ENCODE measurements around the gene CLIP1.

Gene CLIP1

DNA sequence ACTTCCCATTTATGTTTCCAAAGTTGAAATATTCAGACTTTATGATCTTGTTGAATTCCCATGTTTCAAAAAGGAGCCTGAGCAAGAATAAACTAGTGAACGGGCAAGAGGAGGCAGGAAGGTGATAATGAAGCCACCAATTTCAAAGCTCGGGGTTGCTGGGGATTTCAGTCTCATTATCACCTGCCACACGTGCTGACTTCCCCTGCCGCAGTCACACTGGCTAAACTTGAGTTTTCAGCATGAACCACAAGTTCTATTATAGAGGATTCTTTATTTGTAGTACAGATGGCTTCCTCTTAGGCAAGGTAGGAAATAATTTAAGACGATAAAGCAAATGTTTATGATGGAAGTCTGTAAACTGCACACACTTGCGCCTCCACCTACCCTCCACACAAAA is 178.5 kb downstream of the CLIP1 start:
- DNase-seq: no peak

GRCh38 chr12:122238861-122239260 is 183.6 kb downstream of the CLIP1 start:
- peak in 1 of 2 experiments; percentile 4 for DNase-seq

- DNase-seq: no peak
Measured at GRCh38 chr12:122235741-122236140, 186.7 kb downstream of the CLIP1 start.

GRCh38 chr12:122232691-122233090 is 189.8 kb downstream of the CLIP1 start:
- DNase-seq: no peak

GRCh38 chr12:122230798-122231197 is 191.7 kb downstream of the CLIP1 start:
- DNase-seq: no peak

DNA sequence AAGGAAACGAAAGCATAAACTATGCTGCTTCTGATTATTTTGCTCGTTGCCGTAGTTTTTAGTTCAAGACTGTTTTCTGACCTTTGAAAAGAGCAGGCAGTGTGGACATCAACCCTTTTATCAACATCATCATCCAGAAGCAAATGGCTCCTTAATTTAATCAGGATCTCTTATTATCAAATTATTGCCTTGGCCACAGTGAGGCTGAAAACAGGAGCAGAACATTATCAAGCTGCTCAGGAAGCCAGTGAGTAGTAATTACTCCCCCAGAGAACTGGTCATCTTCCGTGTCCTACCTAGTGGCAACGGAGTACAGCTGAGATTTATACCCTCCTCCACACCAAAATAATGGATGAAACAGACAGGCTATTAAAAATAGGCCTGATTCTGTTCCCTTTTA is 194.4 kb downstream of the CLIP1 start:
- DNase-seq: no peak

DNA sequence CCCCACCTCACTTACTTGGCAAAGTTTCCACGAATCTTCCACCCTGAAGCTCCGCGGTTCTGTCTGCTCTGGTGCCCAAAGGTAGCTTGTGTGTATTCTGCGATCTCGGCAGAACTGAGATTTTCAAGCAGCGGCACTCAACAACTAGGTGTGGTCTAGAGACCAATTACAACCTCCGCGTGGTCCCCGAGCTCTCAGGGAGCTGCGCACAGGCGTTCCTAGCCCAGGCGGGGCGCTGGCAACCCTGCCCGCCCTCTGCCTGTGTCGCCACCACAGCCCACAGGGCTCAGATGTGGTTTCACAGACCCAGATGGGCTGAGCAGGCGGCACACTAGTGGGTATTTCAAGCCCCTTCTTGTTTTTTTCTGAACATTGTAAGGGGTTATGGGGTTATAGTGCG is 195.1 kb downstream of the CLIP1 start:
- DNase-seq: no peak

- no peak for DNase-seq
Measured at GRCh38 chr12:122226366-122227125, 195.9 kb downstream of the CLIP1 start.

DNA sequence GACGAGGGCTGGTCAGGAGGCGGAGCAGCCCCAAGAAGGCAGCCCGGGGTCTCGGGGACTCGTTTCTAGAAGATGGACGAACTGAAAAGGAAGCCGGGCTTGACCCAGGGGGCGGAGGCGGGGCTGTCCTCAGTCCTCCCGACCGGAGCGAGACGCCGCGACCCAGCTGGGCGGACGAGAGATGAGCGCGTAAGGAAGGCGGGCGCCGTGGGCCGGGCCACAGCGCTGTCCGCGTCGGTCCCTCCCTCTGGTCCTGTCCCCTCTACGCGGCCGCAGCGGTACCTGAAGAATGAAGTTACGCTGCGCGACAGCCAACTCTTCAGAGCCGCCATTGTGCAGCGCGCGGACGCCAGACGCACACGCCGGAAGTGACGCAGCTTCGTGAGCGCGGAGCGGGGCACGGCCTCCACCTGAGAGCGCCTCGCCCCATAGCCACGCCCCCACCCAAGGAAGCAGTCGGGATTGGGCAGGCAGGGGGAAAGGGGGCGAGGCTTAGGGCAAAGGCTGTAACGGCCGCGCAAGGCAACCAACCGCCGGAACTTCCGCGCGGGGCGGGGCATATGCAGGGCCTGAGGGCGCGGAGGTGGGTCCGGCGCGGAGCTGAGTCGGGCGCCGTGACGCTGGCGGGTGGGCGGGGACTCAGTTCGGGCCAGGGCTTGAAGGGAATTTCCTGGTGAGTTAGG is 196.6 kb downstream of the CLIP1 start, which contains the start of gene DIABLO:
Gene DIABLO (minus strand): TSS at position 370 of the 683 bp plus-strand sequence. CDS start 38 bp downstream, at position 332.
- peak; percentile 98 to 99 for DNase-seq

All from NCI-H524 (cell line).